MM.1S (cell line): ENCODE measurements around the gene KLHL2.
A peak's percentile ranks its signal among the peaks of the same experiment; 100 is the strongest.

Experiments
- DNase-seq: peaks from one replicate; pipeline ENCODE4 v3.0.0-alpha.2; 2015
- H2AFZ ChIP-seq: fragments of 300-600 bp; sonication (generic); 2 replicates; pipeline ENCODE4 v1.6.0; 2016; ENCODE audit warnings: antibody characterized with exemption, low read length
- H3F3A ChIP-seq: fragments of 300-600 bp; sonication (generic); 2 replicates; pipeline ENCODE4 v1.6.1; 2016; ENCODE audit warnings: mild to moderate bottlenecking, antibody characterized with exemption, low read length, moderate library complexity, mixed read lengths; ENCODE audit not compliant: insufficient read depth
- H3K27ac ChIP-seq: fragments of 300-600 bp; sonication (generic); 2 replicates; pipeline ENCODE4 v1.5.1; 2016; ENCODE audit warnings: mild to moderate bottlenecking, low read length
- H3K27me3 ChIP-seq: fragments of 300-600 bp; sonication (generic); replicated peaks from 2 replicates; pipeline ENCODE4 v1.6.0; 2016; ENCODE audit warnings: low read length; ENCODE audit not compliant: insufficient read depth
- H3K36me3 ChIP-seq: fragments of 300-600 bp; sonication (generic); replicated peaks from 2 replicates; pipeline ENCODE4 v1.6.1; 2016; ENCODE audit warnings: mild to moderate bottlenecking, low read length, mixed read lengths; ENCODE audit not compliant: insufficient read depth
- H3K4me1 ChIP-seq: fragments of 300-600 bp; sonication (generic); 2 replicates; pipeline ENCODE4 v1.6.1; 2016; ENCODE audit warnings: low read length, mixed read lengths
- H3K4me2 ChIP-seq: fragments of 300-600 bp; sonication (generic); 2 replicates; pipeline ENCODE4 v1.6.0; 2016; ENCODE audit warnings: low read depth, low read length
- H3K4me3 ChIP-seq: fragments of 300-600 bp; sonication (generic); 2 replicates; pipeline ENCODE4 v1.5.1; 2016; ENCODE audit warnings: low read length, mixed read lengths
- H3K79me2 ChIP-seq: fragments of 300-600 bp; sonication (generic); 2 replicates; pipeline ENCODE4 v1.6.1; 2016; ENCODE audit warnings: mixed run types, low read length, mixed read lengths
- H3K9ac ChIP-seq: fragments of 300-600 bp; sonication (generic); 2 replicates; pipeline ENCODE4 v1.6.1; 2016; ENCODE audit warnings: low read length, mixed read lengths
- H3K9me2 ChIP-seq: fragments of 300-600 bp; sonication (generic); replicated peaks from 2 replicates; pipeline ENCODE4 v1.6.1; 2016; ENCODE audit warnings: mild to moderate bottlenecking, low read length, mixed read lengths; ENCODE audit not compliant: insufficient read depth
- H3K9me3 ChIP-seq: fragments of 300-600 bp; sonication (generic); replicated peaks from 2 replicates; pipeline ENCODE4 v1.6.1; 2016; ENCODE audit warnings: mild to moderate bottlenecking, low read length, mixed read lengths; ENCODE audit not compliant: insufficient read depth
- H4K20me1 ChIP-seq: fragments of 300-600 bp; sonication (generic); 2 replicates; pipeline ENCODE4 v1.6.1; 2016; ENCODE audit warnings: mild to moderate bottlenecking, low read length, moderate library complexity, mixed read lengths; ENCODE audit not compliant: insufficient read depth
- EZH2 ChIP-seq: fragments of 300-600 bp; sonication (generic); optimal IDR thresholded peaks from 2 replicates; pipeline ENCODE3; 2017; ENCODE audit warnings: low read depth, mild to moderate bottlenecking, antibody characterized with exemption, low read length, mixed read lengths
- EZH2phosphoT487 ChIP-seq: fragments of 300-600 bp; sonication (generic); IDR thresholded peaks from 2 replicates; pipeline ENCODE4 v1.6.1; 2018; ENCODE audit warnings: antibody characterized with exemption, low read length
- TF ChIP-seq, protein P1 (sequence below): fragments of 300-600 bp; sonication (generic); IDR thresholded peaks from 2 replicates; pipeline ENCODE4 v1.5.1; 2016; ENCODE audit warnings: antibody characterized with exemption, low read length, mixed read lengths

Gene KLHL2

DNA sequence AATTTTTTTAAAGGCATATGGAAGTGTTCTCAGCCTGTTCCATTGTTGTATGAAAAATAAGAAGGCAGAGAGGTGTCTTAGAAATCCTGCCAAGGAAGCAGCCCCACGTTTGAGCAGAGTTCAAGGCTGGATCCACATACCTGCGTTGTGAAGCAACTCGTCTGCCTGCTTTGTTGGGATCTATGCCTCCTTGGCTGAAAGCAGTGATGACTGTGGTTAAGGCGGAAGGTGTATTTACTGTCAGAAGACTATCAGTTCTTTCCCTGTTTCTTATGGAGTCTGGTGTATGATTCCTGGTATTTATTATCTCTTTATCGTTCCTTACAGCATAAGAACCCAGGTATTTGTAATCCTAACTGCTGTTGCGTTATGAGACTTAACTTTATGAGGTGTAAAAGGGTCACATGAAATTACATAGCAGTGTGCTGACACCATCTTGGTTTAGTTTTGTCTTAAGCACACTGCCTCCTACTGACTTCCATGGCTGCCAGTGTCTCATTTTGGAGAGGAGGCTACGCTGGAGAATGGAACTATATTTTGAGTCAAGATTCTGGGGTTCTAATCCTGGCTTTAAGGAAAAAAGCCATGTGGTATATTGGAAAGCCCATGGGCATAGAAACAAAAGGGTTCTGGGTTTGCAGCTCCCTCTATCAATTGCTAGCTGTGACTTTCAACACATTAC, 117.0 kb downstream of the KLHL2 start:
- Histone ChIP-seq H3K4me3 (no peak overlapping the region), H3K4me1 (peaks cover 22% of the 10 kb centered on the region), H3K27ac (no peak overlapping the region), H3F3A (peaks cover 8% of the 10 kb centered on the region; the same call in 1 of the 2 replicates), H4K20me1 (no peaks in the 10 kb centered on the region), H3K79me2 (peaks cover 18% of the 10 kb centered on the region), H3K27me3 (no peaks in the 10 kb centered on the region), H3K9me2 (no peaks in the 10 kb centered on the region), H3K4me2 (no peak overlapping the region), H3K36me3 (no peaks in the 10 kb centered on the region), H3K9me3 (no peaks in the 10 kb centered on the region), H3K9ac (no peak overlapping the region), H2AFZ (no peak overlapping the region)
- DNase-seq, result no peak
- TF ChIP-seq EZH2phosphoT487 (no peak), EZH2 (no peak)
- TF ChIP-seq, protein P1, sequence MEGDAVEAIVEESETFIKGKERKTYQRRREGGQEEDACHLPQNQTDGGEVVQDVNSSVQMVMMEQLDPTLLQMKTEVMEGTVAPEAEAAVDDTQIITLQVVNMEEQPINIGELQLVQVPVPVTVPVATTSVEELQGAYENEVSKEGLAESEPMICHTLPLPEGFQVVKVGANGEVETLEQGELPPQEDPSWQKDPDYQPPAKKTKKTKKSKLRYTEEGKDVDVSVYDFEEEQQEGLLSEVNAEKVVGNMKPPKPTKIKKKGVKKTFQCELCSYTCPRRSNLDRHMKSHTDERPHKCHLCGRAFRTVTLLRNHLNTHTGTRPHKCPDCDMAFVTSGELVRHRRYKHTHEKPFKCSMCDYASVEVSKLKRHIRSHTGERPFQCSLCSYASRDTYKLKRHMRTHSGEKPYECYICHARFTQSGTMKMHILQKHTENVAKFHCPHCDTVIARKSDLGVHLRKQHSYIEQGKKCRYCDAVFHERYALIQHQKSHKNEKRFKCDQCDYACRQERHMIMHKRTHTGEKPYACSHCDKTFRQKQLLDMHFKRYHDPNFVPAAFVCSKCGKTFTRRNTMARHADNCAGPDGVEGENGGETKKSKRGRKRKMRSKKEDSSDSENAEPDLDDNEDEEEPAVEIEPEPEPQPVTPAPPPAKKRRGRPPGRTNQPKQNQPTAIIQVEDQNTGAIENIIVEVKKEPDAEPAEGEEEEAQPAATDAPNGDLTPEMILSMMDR, result no peak

DNA sequence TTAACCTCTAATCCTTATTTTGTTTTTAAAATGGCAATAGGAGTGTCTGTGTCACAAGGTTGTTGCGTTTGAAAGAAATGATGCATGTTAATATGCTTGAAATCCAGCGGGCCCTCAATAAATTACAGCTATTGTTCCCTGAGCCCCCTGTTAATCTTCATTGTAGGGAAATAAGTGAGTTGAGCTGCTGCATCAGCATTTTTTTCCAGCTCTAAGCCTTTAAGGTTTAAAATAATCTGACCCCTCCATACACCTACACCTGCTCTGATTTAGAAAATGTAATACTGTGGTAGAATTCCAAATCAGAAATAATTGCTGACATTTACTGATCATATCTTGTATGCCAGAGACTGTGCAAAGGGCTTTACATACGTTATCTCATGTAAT, 117.5 kb downstream of the KLHL2 start:
- TF ChIP-seq EZH2phosphoT487 (no peak), EZH2 (no peak)
- TF ChIP-seq, protein P1, result no peak
- H3K79me2 ChIP-seq, result peaks cover 24% of the 10 kb centered on the region

DNA sequence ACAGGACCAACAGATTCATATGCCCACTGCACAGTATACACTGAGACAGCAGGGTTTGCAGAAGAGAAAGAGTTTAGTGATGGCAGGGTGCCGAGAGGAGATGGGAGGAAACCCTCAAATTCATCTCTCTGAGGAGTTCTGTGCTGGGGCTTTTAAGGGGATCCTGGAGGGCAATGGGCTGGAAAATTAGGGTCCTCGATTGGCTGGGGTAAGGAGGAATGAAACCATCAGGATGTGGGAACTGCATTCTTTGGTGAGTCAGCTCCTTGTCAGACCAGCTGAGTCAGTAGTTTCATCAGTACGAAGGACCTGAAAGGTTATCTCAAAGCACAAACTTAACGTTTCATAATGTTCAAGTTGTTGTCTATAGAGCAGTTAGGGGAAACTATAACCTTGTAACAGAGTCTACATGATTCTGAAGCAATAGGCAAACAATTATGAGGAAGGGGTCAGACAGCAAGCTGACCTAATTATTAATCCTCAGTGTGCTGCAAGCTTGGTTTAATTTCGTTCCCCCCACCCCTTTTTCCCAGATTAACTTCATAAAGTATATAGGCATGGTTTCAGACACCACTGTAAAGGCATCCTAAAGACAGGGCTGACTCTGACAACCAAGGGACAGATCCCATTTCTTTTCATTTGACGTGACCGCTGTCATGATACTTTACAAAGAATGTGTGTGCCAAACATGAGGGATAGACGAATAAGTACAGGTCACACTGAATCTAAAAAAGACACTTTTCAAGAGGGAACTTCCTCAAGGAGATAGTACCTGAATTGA, 118.6 kb downstream of the KLHL2 start:
- no peak overlapping the region; the same call in 1 of the 2 replicates for H3K9ac ChIP-seq
- DNase-seq, result peak; percentile 31
- TF ChIP-seq, protein P1, result no peak
- TF ChIP-seq EZH2 (no peak), EZH2phosphoT487 (no peak)
- H2AFZ ChIP-seq, result peak overlapping the region; percentile 43
- H3K27ac ChIP-seq, result peak overlapping the region; percentile 21; the same call in 1 of the 2 replicates
- H3K27me3 ChIP-seq, result no peaks in the 10 kb centered on the region
- peak overlapping the region; percentile 65 for H3K4me2 ChIP-seq
- H4K20me1 ChIP-seq, result no peaks in the 10 kb centered on the region
- H3F3A ChIP-seq, result peaks cover 8% of the 10 kb centered on the region; the same call in 1 of the 2 replicates
- peaks cover 25% of the 10 kb centered on the region for H3K4me1 ChIP-seq
- no peaks in the 10 kb centered on the region for H3K9me3 ChIP-seq
- H3K79me2 ChIP-seq, result peaks cover 34% of the 10 kb centered on the region
- H3K9me2 ChIP-seq, result no peaks in the 10 kb centered on the region
- peak overlapping the region; percentile 71 for H3K4me3 ChIP-seq
- H3K36me3 ChIP-seq, result no peaks in the 10 kb centered on the region

More for the DNA sequence above, 117.5 kb downstream of the KLHL2 start:
- H3K9me3 ChIP-seq, result no peaks in the 10 kb centered on the region
- H3K4me2 ChIP-seq, result no peak overlapping the region
- H3K36me3 ChIP-seq, result no peaks in the 10 kb centered on the region
- H3K4me3 ChIP-seq, result no peak overlapping the region
- no peaks in the 10 kb centered on the region for H3K27me3 ChIP-seq
- H3F3A ChIP-seq, result peaks cover 8% of the 10 kb centered on the region; the same call in 1 of the 2 replicates
- no peaks in the 10 kb centered on the region for H4K20me1 ChIP-seq
- no peak for DNase-seq
- H3K27ac ChIP-seq, result no peak overlapping the region
- H3K4me1 ChIP-seq, result peaks cover 22% of the 10 kb centered on the region
- H2AFZ ChIP-seq, result no peak overlapping the region
- H3K9ac ChIP-seq, result no peak overlapping the region
- H3K9me2 ChIP-seq, result no peaks in the 10 kb centered on the region
